Common myeloid progenitor, CD34-positive (primary cell): Measurements from ENCODE around the gene MAN1A1.

Experiments used
- CTCF ChIA-PET: fragments of 350-600 bp; sonication (Branson Sonifier 250); formaldehyde crosslinking; loops from one replicate; lab custom pipeline; 2021; ENCODE audit warnings: antibody characterized with exemption; lab: Charles Lee
- POLR2A ChIA-PET: fragments of 350-600 bp; sonication (Branson Sonifier 250); formaldehyde crosslinking; loops from one replicate; lab custom pipeline; 2021; ENCODE audit warnings: antibody characterized with exemption; lab: Charles Lee
- DNase-seq, 3 donors: peaks; one replicate each; pipeline versions ENCODE4 v3.0.0 to v3.0.0-alpha.2; 2013
- H3K27ac ChIP-seq, 2 experiments: 1 replicate in 1 of 2; 2 replicates in 1 of 2; pipeline ENCODE4 v1.7.0; 2013; ENCODE audit warnings: inconsistent platforms in 2 of 2, low read length in 2 of 2, mild to moderate bottlenecking in 2 of 2, low read depth in 1 of 2, moderate library complexity in 1 of 2; ENCODE audit not compliant: severe bottlenecking in 2 of 2, insufficient read depth in 1 of 2, poor library complexity in 1 of 2
- H3K27me3 ChIP-seq, 5 experiments: replicated peaks in 2 of 5; 1 replicate in 3 of 5; 2 replicates in 2 of 5; pipeline versions ENCODE4 v1.6.1 to v1.7.0; 2013; ENCODE audit warnings: low read length in 4 of 5, mild to moderate bottlenecking in 2 of 5, moderate library complexity in 2 of 5, inconsistent platforms in 1 of 5; ENCODE audit not compliant: insufficient read depth in 5 of 5, control insufficient read depth in 4 of 5
- H3K36me3 ChIP-seq, 4 experiments: 1 replicate in 2 of 4; 2 replicates in 2 of 4; pipeline versions ENCODE4 v1.6.1 to v1.7.0; 2013; ENCODE audit warnings: low read length in 3 of 4, control low read depth in 1 of 4, mild to moderate bottlenecking in 1 of 4; ENCODE audit not compliant: control insufficient read depth in 4 of 4, insufficient read depth in 4 of 4
- H3K4me1 ChIP-seq, 4 experiments: 1 replicate in 3 of 4; 2 replicates in 1 of 4; pipeline versions ENCODE4 v1.6.1 to v1.7.1; 2013; ENCODE audit warnings: low read length in 3 of 4, mild to moderate bottlenecking in 3 of 4, control low read depth in 1 of 4, inconsistent platforms in 1 of 4, moderate library complexity in 1 of 4; ENCODE audit not compliant: control insufficient read depth in 4 of 4, insufficient read depth in 4 of 4; ENCODE audit errors: control extremely low read depth in 1 of 4
- H3K4me3 ChIP-seq, 7 experiments: 1 replicate in 4 of 7; 2 replicates in 3 of 7; pipeline versions ENCODE4 v1.5.1 to v1.7.0; 2013; ENCODE audit warnings: mild to moderate bottlenecking in 7 of 7, low read length in 6 of 7, moderate library complexity in 6 of 7, inconsistent platforms in 2 of 7, low read depth in 2 of 7, control low read depth in 1 of 7; ENCODE audit not compliant: insufficient read depth in 4 of 7, control insufficient read depth in 1 of 7; ENCODE audit errors: extremely low read depth in 1 of 7
- H3K9me3 ChIP-seq, 5 experiments: 1 replicate in 4 of 5; 2 replicates in 1 of 5; pipeline versions ENCODE4 v1.6.1 to v1.7.1; 2013; ENCODE audit warnings: low read length in 4 of 5, mild to moderate bottlenecking in 2 of 5, inconsistent platforms in 1 of 5, low read depth in 1 of 5, moderate library complexity in 1 of 5; ENCODE audit not compliant: control insufficient read depth in 4 of 5, insufficient read depth in 2 of 5; ENCODE audit errors: control extremely low read depth in 1 of 5
- WGBS: methylation state at CpG from one replicate; pipeline ENCODE4 v1.1.5; 2013; ENCODE audit not compliant: insufficient coverage; 5-methylcytosine and 5-hydroxymethylcytosine counted together

Gene MAN1A1

GRCh38 chr6:119207327-119207726 lies 142.2 kb downstream of the MAN1A1 start:
- Histone ChIP-seq H3K4me3 (no peak overlapping the region), H3K36me3 (peaks cover 14 to 49% (median 35%) of the 10 kb centered on the region in 4 experiments), H3K4me1 (peaks cover 0 to 21% (median 3%) of the 10 kb centered on the region in 4 experiments), H3K27ac (no peak overlapping the region), H3K9me3 (no peaks in the 10 kb centered on the region), H3K27me3 (no peaks in the 10 kb centered on the region)
- ChIA-PET CTCF (no interaction called here), POLR2A (no interaction called here)
- DNase-seq: no peak
- WGBS: 100% methylated on average over 1 of the region's 2 CpGs

- Histone ChIP-seq H3K27ac (no peak overlapping the region), H3K4me1 (peaks cover 0 to 21% (median 3%) of the 10 kb centered on the region in 4 experiments), H3K36me3 (peaks cover 15 to 57% (median 39%) of the 10 kb centered on the region in 4 experiments), H3K4me3 (no peak overlapping the region), H3K9me3 (no peaks in the 10 kb centered on the region), H3K27me3 (no peaks in the 10 kb centered on the region)
- DNase-seq: no peak
- WGBS: 88% methylated on average over 5 of the region's 7 CpGs
- CTCF ChIA-PET: no interaction called here
- POLR2A ChIA-PET: interaction anchor here (0.6 kb wide), 1 partner anchor 50 kb away, joined by 7 read pairs; no protein-coding TSS in a partner anchor
Observed at GRCh38 chr6:119205911-119206618, 143.5 kb downstream of the MAN1A1 start.

GRCh38 chr6:119204719-119205118 lies 144.8 kb downstream of the MAN1A1 start:
- Histone ChIP-seq H3K9me3 (no peaks in the 10 kb centered on the region), H3K4me1 (peaks cover 0 to 21% (median 3%) of the 10 kb centered on the region in 4 experiments), H3K4me3 (no peak overlapping the region), H3K36me3 (peaks cover 19 to 62% (median 41%) of the 10 kb centered on the region in 4 experiments), H3K27ac (no peak overlapping the region), H3K27me3 (no peaks in the 10 kb centered on the region)
- POLR2A ChIA-PET: no interaction called here
- WGBS: 100% methylated on average over 3 of the region's 3 CpGs
- CTCF ChIA-PET: interaction anchor here (0.9 to 1.2 kb wide), 2 partner anchors 13 to 31 kb away, joined by 3 to 4 read pairs; no protein-coding TSS in a partner anchor
- no peak for DNase-seq

- no peak overlapping the region for H3K4me3 ChIP-seq
- no peaks in the 10 kb centered on the region for H3K9me3 ChIP-seq
- H3K27me3 ChIP-seq: no peaks in the 10 kb centered on the region
- no peak overlapping the region for H3K27ac ChIP-seq
- DNase-seq: no peak
- H3K36me3 ChIP-seq: peaks cover 21 to 70% (median 46%) of the 10 kb centered on the region in 4 experiments
- ChIA-PET POLR2A (no interaction called here), CTCF (interaction anchor here (1.2 kb wide), 1 partner anchor 13 kb away, joined by 5 read pairs; no protein-coding TSS in a partner anchor)
- H3K4me1 ChIP-seq: peaks cover 0 to 13% (median 4%) of the 10 kb centered on the region in 4 experiments
- 100% methylated on average over 1 of the region's 1 CpG for WGBS
Observed at GRCh38 chr6:119201480-119201879, 148.1 kb downstream of the MAN1A1 start.

GRCh38 chr6:119200512-119201175 lies 148.9 kb downstream of the MAN1A1 start:
- WGBS: no CpG with 5 or more reads among the region's 1 CpG
- Histone ChIP-seq H3K36me3 (peaks cover 21 to 71% (median 45%) of the 10 kb centered on the region in 4 experiments), H3K9me3 (no peaks in the 10 kb centered on the region), H3K27ac (no peak overlapping the region), H3K27me3 (no peaks in the 10 kb centered on the region), H3K4me1 (peaks cover 0 to 11% (median 4%) of the 10 kb centered on the region in 4 experiments), H3K4me3 (no peak overlapping the region)
- no peak for DNase-seq
- ChIA-PET CTCF (interaction anchor here (0.7 to 1.2 kb wide), 2 partner anchors 9 to 12 kb away, joined by 4 to 5 read pairs; no protein-coding TSS in a partner anchor), POLR2A (no interaction called here)

- WGBS: 100% methylated on average over 3 of the region's 5 CpGs
- H3K36me3 ChIP-seq: peaks cover 5 to 65% (median 44%) of the 10 kb centered on the region in 4 experiments
- no peaks in the 10 kb centered on the region for H3K27me3 ChIP-seq
- POLR2A ChIA-PET: interaction anchor here (0.6 kb wide), 1 partner anchor 9 kb away, joined by 3 read pairs; no protein-coding TSS in a partner anchor
- H3K9me3 ChIP-seq: no peaks in the 10 kb centered on the region
- no peak for DNase-seq
- peak overlapping the region in 1 of 2 experiments; percentile 25 for H3K27ac ChIP-seq
- H3K4me3 ChIP-seq: no peak overlapping the region
- peaks cover 0 to 11% (median 4%) of the 10 kb centered on the region in 4 experiments for H3K4me1 ChIP-seq
- CTCF ChIA-PET: interaction anchor here (1.0 to 1.2 kb wide), 2 partner anchors 11 to 50 kb away, joined by 3 to 4 read pairs; no protein-coding TSS in a partner anchor
Observed at GRCh38 chr6:119197271-119197670, 152.3 kb downstream of the MAN1A1 start.
